ENCODE measurements around the gene EIF2A. TPM values are rescaled to one million over a fixed set of nuclear protein-coding genes. Genes with fewer than 3 reads are reported as not detected.
A peak's percentile ranks its signal among the peaks of the same experiment; 100 is the strongest.

The EIF2A gene
- total RNA-seq, 1 experiment from 2014 or later, result 167 TPM

DNA sequence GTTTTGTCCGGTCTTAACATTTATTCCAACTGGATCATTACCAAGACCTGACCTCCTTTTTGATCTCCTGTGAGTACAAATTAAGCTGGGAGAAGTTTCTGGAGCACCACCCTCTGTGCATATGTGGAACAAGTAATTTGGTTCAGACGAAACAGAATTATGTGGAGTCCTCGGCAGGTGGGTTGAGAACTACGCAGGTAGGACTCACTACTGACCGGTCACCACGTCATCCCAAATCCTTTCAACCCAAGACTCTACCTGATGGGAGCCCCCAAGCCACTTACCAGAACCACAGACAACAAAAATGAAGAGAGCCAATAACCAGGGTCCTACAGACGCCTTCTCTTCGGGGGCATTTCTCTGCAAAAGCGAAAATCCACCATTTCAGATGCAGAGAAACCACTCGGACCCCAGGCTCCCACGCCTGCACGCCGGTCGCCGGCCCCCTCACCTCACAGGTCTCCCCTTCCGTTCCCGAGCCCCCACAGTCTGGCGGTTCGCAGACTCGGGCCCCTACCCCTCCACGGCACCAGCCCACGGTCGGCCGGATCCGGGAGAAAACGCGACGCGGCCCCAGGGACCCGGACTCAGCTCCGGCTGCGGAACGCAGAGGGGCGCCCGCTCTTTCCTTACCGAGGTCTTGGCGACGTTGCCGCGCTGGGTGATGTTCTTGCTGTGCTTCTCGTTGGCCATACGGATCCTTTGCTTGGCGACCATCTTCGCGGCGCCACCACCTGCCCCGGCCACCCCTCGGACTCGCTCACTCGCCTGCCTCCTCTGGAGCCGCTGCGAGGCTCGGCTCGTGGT, 965 bp upstream of the EIF2A start:
- Mint-ChIP-seq H3K27ac (ENCODE audit: unreplicated experiment) (peak overlapping the region; percentile 98), H3K36me3 (ENCODE audit: insufficient read depth, unreplicated experiment) (peaks cover 84% of the 10 kb centered on the region), H3K4me3 (ENCODE audit: low read depth, unreplicated experiment) (peak overlapping the region; percentile 93), H3K27me3 (ENCODE audit: unreplicated experiment) (no peaks in the 10 kb centered on the region), H3K9me3 (ENCODE audit: low read depth, unreplicated experiment) (no peaks in the 10 kb centered on the region), H3K4me1 (ENCODE audit: low read depth, unreplicated experiment) (peaks cover 58% of the 10 kb centered on the region)
- TF ChIP-seq, protein P1, sequence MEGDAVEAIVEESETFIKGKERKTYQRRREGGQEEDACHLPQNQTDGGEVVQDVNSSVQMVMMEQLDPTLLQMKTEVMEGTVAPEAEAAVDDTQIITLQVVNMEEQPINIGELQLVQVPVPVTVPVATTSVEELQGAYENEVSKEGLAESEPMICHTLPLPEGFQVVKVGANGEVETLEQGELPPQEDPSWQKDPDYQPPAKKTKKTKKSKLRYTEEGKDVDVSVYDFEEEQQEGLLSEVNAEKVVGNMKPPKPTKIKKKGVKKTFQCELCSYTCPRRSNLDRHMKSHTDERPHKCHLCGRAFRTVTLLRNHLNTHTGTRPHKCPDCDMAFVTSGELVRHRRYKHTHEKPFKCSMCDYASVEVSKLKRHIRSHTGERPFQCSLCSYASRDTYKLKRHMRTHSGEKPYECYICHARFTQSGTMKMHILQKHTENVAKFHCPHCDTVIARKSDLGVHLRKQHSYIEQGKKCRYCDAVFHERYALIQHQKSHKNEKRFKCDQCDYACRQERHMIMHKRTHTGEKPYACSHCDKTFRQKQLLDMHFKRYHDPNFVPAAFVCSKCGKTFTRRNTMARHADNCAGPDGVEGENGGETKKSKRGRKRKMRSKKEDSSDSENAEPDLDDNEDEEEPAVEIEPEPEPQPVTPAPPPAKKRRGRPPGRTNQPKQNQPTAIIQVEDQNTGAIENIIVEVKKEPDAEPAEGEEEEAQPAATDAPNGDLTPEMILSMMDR (IDR thresholded peaks at IDR 0.05; ENCODE audit: unreplicated experiment), result no peak
- no TSS peak for BruUV-seq (replicated peaks)
- intact Hi-C loops (cut with micrococcal nuclease; ENCODE audit: unreplicated experiment), result loop anchor here (2.0 to 5.0 kb wide), 2 partner anchors 75 to 217 kb away; partner anchors contain the start of gene SIAH2
- CTCF ChIA-PET, result interaction anchor here (0.6 to 1.0 kb wide), 3 partner anchors 15 to 131 kb away, joined by 3 to 6 read pairs (median 5); no protein-coding TSS in a partner anchor
- peak; percentile 34 for DNase-seq

GRCh38 chr3:150547045-150547741, 606 bp downstream of the EIF2A start:
- CTCF ChIA-PET, result interaction anchor here (0.6 to 0.7 kb wide), 2 partner anchors 52 to 1145 kb away, joined by 3 read pairs; no protein-coding TSS in a partner anchor
- DNase-seq, result no peak
- intact Hi-C loops (cut with micrococcal nuclease; ENCODE audit: unreplicated experiment), result loop anchor here (5.0 kb wide), 1 partner anchor 215 kb away; the partner anchor contains the start of gene SIAH2
- TSS peak; percentile 79 for BruUV-seq (replicated peaks)
- H3K9me3 Mint-ChIP-seq (ENCODE audit: low read depth, unreplicated experiment), result no peaks in the 10 kb centered on the region
- H3K4me3 Mint-ChIP-seq (ENCODE audit: low read depth, unreplicated experiment), result peak overlapping the region; percentile 93
- H3K36me3 Mint-ChIP-seq (ENCODE audit: insufficient read depth, unreplicated experiment), result peaks cover 71% of the 10 kb centered on the region
- peaks cover 43% of the 10 kb centered on the region for H3K4me1 Mint-ChIP-seq (ENCODE audit: low read depth, unreplicated experiment)
- H3K27ac Mint-ChIP-seq (ENCODE audit: unreplicated experiment), result peak overlapping the region; percentile 98
- TF ChIP-seq, protein P1 (IDR thresholded peaks at IDR 0.05; ENCODE audit: unreplicated experiment), result no peak
- no peaks in the 10 kb centered on the region for H3K27me3 Mint-ChIP-seq (ENCODE audit: unreplicated experiment)

GRCh38 chr3:150555859-150556436, 9.4 kb downstream of the EIF2A start:
- TF ChIP-seq, protein P1 (IDR thresholded peaks at IDR 0.05; ENCODE audit: unreplicated experiment), result no peak
- BruUV-seq (replicated peaks), result no TSS peak
- H3K27me3 Mint-ChIP-seq (ENCODE audit: unreplicated experiment), result no peaks in the 10 kb centered on the region
- peaks cover 25% of the 10 kb centered on the region for H3K4me1 Mint-ChIP-seq (ENCODE audit: low read depth, unreplicated experiment)
- CTCF ChIA-PET, result interaction anchor here (1.2 kb wide), 1 partner anchor 29 kb away, joined by 3 read pairs; no protein-coding TSS in a partner anchor
- H3K36me3 Mint-ChIP-seq (ENCODE audit: insufficient read depth, unreplicated experiment), result peaks cover 67% of the 10 kb centered on the region
- peak overlapping the region; percentile 38 for H3K27ac Mint-ChIP-seq (ENCODE audit: unreplicated experiment)
- no peaks in the 10 kb centered on the region for H3K9me3 Mint-ChIP-seq (ENCODE audit: low read depth, unreplicated experiment)
- intact Hi-C loops (cut with micrococcal nuclease; ENCODE audit: unreplicated experiment), result no loop called here
- no peak overlapping the region for H3K4me3 Mint-ChIP-seq (ENCODE audit: low read depth, unreplicated experiment)
- DNase-seq, result no peak

DNA sequence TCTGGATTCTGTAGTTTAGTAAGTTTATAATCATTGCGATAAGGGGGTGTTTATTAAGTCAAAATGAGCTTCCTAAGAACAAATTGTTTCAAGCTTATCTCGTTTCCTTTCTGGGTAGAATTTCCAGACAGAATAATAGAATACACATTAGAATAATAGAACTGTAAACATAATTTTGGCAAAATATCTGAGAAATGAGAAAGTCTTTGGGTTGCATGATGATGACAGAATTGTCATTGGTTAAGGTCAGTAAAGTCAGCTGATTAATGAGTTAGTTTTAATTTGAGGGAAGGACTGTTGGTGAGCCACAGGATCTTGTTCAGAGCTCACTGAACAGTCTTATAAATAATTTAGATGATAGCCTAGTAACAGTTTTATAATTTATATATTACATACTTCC, 10.2 kb downstream of the EIF2A start:
- Mint-ChIP-seq H3K9me3 (ENCODE audit: low read depth, unreplicated experiment) (no peaks in the 10 kb centered on the region), H3K27me3 (ENCODE audit: unreplicated experiment) (no peaks in the 10 kb centered on the region), H3K4me3 (ENCODE audit: low read depth, unreplicated experiment) (no peak overlapping the region), H3K4me1 (ENCODE audit: low read depth, unreplicated experiment) (peaks cover 25% of the 10 kb centered on the region), H3K36me3 (ENCODE audit: insufficient read depth, unreplicated experiment) (peaks cover 71% of the 10 kb centered on the region), H3K27ac (ENCODE audit: unreplicated experiment) (no peak overlapping the region)
- DNase-seq, result no peak
- TF ChIP-seq, protein P1 (IDR thresholded peaks at IDR 0.05; ENCODE audit: unreplicated experiment), result no peak
- no TSS peak for BruUV-seq (replicated peaks)
- intact Hi-C loops (cut with micrococcal nuclease; ENCODE audit: unreplicated experiment), result no loop called here
- CTCF ChIA-PET, result interaction anchor here (1.2 kb wide), 1 partner anchor 28 kb away, joined by 3 read pairs; no protein-coding TSS in a partner anchor

All from Calu3 (cell line).